Stimulated activated CD4-positive, alpha-beta T cell treated with anti-CD3 and anti-CD28 coated beads, Interleukin-12 subunit alpha, Interleukin-12 subunit beta, amount 100 ng/mL, for 48 hours (primary cell): Measurements from ENCODE around the gene PHEX.

ENCODE experiments used
- DNase-seq, 3 donors: peaks; one replicate each; pipeline ENCODE4 v3.0.0-alpha.2; 2020; ENCODE audit warnings: low read depth in 2 of 3, low spot score in 1 of 3

Gene PHEX

GRCh38 chrX:22039541-22039940, 7.4 kb downstream of the PHEX start:
- no peak for DNase-seq

- DNase-seq = no peak
Observed at GRCh38 chrX:22040184-22040583, 8.1 kb downstream of the PHEX start.

DNA sequence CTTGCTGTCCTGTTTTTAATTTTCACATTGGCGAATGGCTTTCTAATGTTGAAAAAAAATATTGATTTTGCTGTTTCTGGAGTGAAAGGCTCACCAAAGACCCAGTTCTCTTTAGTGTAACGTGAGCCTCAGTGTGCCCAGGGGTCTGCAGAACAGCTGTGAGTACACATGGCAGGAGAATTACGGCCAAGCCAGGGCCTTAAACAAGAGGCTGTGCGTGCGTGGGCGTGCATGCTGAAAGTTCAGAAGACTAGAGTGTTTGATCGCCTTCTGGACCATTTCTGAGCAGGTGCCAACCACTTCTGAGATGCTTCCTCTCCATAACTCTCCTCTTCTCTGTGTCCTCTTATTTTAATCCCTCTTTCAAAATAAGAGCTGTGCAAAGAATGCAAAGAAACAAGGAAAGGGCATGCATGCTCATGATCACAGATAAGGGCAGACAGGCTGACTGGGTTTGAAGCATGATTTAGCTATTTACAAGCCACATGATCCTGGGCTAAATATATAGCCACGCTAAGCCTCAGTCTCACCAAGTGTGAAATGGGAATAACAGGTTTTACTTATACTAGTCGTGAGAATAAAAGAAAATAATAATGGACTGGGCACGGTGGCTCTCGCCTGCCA, 9.9 kb downstream of the PHEX start:
- DNase-seq = no peak

DNA sequence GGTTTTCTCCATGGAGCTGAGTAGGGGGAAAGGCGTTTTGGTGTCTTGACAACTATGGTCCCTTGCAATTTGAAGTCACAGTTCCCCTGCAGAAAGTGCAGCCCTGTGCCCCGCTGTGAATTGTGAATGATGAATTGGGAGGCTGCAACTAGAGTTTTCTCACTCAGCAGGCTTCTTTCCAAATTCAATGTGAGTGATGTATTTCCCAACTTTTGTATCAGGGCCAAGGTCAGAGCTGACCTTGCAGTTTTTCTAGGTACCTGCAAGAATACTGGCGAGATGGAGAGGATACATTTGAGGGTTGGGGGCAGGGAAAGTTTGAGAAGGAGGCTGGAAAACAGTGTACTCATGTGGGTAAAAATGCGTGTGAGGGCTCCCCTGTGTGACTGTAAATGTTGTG, 11.7 kb downstream of the PHEX start:
- DNase-seq = no peak

- DNase-seq = no peak
Observed at GRCh38 chrX:22047468-22047867, 15.3 kb downstream of the PHEX start.

DNA sequence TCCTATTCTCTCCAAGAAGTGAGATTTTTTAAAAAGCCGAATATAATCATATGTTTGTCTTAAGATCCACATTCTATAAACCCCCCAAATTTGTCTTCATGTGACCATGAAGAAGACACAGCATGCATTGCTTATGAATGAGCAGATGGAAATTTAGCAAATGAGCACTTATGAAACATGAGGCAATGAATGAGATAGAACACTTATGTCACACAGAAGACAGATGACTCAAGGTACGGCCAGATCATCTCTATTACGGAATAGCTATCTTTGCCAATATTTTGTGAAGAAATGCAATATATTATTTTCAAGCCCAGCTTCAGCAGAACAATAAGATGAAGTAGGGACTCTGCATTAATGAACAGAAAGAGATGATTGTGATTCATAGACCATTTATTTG, 21.4 kb downstream of the PHEX start:
- no peak for DNase-seq

DNA sequence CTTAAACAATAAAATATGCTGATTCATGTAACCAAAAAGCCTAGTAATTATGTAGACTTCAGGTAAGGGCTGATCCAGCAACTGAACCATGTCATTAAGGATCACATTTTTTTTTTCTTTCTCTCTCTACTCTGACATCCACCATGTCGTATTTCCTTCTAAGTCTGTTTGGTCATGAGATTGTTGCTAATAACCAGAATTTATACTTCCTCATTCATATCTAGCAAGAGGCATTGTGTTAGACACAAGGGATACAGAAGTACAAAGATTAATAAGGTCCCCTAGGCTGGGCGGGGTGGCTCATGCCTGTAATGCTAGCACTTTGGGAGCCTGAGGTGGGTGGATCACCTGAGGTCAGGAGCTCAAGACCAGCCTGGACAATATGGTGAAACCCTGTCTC, 24.1 kb downstream of the PHEX start:
- DNase-seq = no peak

GRCh38 chrX:22057667-22058066, 25.5 kb downstream of the PHEX start:
- DNase-seq = no peak

DNA sequence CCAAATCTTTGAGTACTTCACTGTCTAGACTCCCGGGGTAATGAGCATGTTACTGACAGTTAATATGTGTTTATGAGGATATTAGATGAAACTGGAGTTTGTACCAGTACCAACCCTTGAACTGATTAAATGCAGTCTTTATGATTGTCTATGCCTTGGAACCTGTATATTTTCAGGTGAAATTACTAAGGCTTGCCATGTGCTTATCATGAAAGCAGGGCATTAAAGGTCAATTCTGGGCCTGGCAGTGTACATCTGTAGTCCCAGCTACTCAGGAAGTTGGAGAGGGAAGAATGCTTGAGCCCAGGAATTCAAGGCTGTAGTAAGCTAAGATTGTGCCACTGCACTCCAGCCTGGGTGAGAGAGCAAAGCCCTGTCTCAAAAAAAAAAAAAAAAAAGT, 27.6 kb downstream of the PHEX start:
- no peak for DNase-seq

- DNase-seq = no peak
Observed at GRCh38 chrX:22060415-22061280, 28.5 kb downstream of the PHEX start.

DNA sequence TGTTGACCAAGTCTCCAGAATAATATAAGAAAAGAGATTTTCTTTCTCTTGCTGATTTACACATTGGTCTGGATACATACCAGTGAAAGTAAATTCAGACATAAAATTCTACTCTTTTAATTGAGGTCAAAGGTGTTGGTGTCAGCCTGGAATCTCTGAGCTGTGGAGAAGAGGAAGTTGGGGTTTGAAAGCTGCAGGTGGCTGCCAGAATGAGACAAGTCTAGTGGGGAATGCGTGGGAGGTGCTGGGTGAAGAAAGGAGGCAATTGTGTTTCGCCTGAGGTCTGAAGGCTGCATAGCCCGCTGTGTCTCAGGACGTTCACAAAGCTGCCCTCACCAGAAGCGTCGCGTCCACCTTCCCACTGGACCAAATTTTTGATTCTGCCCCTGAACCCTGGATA, 31.2 kb downstream of the PHEX start:
- DNase-seq = peak in 2 of 3 donors; percentile 30 to 33

DNA sequence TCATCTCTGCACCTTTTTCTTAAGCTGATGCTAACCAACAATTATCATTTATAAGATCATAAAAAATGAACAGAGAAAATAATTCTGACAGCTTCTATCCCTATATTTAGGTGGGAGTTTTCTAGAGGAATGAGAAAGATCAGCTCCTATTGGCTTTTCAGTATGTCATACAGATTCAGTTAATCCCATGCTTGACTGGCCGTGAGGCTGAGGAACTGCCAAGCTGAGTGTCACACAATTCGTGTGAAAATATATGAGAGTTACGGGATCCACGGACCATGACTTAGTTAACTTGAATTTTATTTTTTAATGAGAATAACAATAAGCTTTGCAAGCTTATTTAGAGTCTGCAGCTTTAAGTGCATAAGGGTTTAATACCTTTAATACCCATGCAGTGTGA, 37.5 kb downstream of the PHEX start:
- DNase-seq = no peak

DNA sequence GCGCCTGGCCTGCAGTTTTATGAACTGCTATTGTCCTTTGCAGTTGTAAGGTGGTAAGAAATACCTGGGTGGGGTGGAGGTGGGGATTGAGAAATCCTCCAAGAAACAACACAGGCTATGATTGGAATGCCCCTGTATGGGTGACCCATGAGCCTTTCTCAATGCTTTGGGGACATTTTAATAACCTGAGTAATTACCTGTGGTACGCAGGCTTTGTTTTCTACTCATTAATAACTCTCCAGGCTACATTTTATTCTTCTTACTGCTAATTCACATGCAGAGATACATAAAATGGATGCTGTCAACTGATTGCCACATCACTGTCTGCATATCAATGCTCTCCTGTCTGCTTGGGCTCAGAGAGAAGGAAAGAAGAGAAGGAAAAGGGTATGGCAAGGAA, 41.8 kb downstream of the PHEX start:
- no peak for DNase-seq

DNA sequence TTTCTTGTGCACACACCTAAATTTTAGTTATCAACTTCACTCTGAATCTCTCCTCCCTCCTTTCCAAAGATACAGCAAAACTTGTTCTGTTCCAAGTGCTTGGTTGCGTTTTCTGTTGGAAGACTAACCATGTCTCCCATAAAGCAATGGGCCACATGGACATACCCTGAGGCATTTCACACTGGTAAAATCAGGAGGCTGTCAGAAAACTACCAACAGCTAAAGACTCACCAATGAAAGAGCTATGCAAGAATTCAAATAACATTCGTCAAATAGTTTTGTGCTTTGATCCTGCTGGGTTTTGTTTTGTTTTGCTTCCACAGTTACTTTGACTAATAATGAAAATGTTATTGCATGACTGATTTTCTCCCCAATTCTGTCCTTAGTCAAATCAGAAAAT, 46.0 kb downstream of the PHEX start:
- DNase-seq = no peak

- peak in 2 of 3 donors; percentile 22 to 60 for DNase-seq
Observed at GRCh38 chrX:22081475-22082092, 49.5 kb downstream of the PHEX start.

GRCh38 chrX:22086003-22086402, 53.9 kb downstream of the PHEX start:
- DNase-seq = no peak

- no peak for DNase-seq
Observed at GRCh38 chrX:22087011-22087557, 55.0 kb downstream of the PHEX start.

GRCh38 chrX:22088326-22088725, 56.2 kb downstream of the PHEX start:
- DNase-seq = no peak

DNA sequence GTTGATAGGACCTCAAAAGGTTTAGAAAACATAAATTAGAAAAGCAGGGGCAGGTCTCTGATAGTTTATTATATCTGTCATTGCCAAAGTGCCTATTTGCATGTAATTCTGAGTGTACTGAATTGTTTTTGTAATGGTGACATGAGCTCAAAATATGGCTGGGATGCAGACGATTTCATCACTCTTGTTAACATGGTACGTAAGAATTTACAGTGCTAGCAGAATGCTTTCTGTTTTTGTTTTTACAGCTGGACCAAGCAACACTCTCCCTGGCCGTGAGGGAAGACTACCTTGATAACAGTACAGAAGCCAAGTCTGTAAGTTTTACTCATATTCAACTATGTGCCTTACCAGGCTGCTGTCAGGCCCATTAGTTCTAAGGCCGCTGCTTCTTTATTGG, 58.1 kb downstream of the PHEX start:
- DNase-seq = no peak

- no peak for DNase-seq
Observed at GRCh38 chrX:22093550-22093949, 61.4 kb downstream of the PHEX start.

DNA sequence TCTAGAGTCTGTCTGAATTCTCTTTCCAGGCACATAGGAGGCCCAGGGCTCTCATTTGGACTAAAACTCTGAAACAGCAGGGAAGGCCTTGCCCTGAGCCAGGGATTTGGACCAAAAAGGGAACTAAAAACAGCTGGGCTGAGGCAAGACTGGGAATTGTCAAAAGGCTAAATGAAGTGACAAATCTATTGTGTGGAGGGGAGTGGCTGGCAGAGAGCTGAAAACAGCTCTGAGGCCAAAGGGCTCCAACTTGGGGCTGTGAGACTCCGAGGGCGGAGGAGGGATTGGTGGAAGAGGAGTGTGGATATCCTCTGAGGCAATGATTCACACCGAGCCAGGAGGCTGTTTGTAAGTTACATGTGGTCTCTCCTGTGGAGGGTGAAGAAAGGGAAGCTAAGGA, 63.2 kb downstream of the PHEX start:
- DNase-seq = no peak

DNA sequence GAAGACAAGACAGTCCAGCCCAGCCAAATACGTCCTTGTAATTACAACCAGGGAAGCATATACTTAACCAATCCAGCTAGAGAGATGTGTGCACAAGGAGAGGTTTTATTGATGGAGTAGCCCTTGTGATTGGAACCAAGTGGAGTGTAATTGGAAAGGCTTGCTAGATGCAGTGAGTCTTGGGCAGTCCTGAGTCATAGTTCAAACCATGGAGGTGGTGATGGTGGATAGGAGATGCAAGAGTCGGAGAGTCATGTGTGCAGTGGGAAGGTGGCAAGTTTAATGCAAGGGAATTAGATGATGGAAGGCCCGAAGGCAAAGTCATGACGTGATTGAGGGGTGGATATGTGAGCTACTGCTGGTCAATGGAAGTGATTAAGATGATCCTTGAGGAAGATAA, 63.7 kb downstream of the PHEX start:
- no peak for DNase-seq
